22Rv1 (cell line): Measurements from ENCODE around the gene ATXN1.

ENCODE experiments used
- H3K27ac ChIP-seq: fragments of 450-650 bp; 2 replicates; pipeline ENCODE4 v1.5.1; 2017
- ZFX ChIP-seq: fragments of 450-650 bp; IDR thresholded peaks from 2 replicates; pipeline ENCODE4 v1.6.1; 2017; ENCODE audit warnings: antibody characterized with exemption, borderline replicate concordance
- TF ChIP-seq, protein P1 (sequence below): fragments of 450-650 bp; IDR thresholded peaks from 2 replicates; pipeline ENCODE4 v1.5.1; 2017; ENCODE audit warnings: mild to moderate bottlenecking

The ATXN1 gene

DNA sequence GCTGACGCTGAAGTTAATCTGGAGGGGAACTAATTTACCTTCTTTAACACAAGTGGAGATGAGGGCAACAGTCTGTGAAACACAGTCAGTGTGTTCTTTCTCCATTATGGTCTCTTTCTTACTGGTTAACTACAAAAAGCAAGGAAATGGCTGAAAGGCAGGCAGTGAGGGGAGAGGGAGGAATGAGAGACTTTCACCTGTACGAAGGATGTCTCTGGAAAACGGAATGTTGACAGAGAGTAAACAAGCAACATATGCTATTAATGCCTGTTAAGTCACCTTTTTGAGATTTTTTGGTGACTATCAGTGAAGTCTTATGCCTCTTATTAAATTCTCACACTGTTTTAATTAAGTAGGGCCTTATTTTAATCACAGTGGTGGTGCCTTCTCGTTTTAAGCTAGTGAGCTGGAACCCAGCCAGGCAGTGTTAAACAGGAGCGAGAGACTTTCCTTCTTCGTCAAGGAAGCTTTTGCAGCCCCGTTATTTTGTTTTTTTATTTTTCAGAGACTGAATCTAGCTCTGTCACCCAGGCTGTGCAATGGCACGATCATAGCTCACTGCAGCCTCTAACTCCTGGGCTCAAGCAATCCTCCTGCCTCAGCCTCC is 165.6 kb downstream of the ATXN1 start:
- TF ChIP-seq, protein P1, sequence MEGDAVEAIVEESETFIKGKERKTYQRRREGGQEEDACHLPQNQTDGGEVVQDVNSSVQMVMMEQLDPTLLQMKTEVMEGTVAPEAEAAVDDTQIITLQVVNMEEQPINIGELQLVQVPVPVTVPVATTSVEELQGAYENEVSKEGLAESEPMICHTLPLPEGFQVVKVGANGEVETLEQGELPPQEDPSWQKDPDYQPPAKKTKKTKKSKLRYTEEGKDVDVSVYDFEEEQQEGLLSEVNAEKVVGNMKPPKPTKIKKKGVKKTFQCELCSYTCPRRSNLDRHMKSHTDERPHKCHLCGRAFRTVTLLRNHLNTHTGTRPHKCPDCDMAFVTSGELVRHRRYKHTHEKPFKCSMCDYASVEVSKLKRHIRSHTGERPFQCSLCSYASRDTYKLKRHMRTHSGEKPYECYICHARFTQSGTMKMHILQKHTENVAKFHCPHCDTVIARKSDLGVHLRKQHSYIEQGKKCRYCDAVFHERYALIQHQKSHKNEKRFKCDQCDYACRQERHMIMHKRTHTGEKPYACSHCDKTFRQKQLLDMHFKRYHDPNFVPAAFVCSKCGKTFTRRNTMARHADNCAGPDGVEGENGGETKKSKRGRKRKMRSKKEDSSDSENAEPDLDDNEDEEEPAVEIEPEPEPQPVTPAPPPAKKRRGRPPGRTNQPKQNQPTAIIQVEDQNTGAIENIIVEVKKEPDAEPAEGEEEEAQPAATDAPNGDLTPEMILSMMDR: no peak
- TF ChIP-seq ZFX: no peak
- no peak overlapping the region for H3K27ac ChIP-seq

DNA sequence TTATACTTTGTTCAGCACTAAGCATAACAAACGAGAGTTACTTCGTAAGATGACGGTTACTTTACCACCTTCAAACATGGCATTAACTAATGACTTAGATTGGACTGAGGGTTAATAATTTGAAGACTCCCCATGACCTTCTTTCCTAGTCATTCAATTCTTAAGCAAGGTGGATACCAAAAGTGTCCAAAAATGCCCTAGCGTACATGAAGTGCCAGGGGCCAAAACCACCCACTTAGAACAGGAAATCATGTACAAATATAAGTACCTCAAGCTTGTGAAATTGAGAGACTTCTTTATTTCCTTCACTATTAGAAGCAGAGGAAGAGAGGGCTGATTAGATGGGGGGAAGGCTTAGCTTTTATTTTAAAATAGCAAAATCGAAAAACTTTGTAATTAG is 166.4 kb downstream of the ATXN1 start:
- no peak overlapping the region for H3K27ac ChIP-seq
- TF ChIP-seq, protein P1: no peak
- no peak for TF ChIP-seq ZFX

DNA sequence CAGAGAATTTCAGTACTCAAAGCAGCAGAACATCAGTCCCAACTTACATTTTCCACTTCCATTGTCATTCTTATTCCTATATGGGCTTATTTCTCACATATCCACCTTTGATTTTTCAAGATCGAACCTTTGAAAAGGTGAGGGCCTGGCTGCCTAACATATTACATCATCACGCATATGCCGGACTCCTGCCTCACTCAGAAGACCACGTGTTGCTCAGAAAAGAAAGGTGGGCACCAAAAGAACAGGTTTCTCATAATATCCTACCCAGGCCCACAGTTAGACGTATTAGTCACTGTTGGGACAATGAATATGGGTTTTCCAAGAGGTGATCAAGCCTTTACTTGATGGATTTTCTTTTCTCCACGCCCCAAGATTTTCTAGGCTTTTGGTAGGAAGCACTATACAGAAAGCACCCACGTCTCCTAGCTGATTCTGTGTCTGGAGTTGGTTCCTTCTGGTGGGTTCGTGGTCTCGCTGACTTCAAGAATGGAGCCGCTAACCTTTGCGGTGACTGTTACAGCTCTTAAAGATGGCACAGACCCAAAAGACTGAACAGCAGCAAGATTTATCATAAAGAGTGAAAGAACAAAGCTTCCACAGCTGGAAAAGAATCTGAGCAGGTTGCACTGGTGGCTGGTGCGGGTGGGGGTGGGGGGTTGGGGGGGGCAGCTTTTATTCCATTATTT is 168.9 kb downstream of the ATXN1 start:
- TF ChIP-seq ZFX: no peak
- TF ChIP-seq, protein P1: no peak

DNA sequence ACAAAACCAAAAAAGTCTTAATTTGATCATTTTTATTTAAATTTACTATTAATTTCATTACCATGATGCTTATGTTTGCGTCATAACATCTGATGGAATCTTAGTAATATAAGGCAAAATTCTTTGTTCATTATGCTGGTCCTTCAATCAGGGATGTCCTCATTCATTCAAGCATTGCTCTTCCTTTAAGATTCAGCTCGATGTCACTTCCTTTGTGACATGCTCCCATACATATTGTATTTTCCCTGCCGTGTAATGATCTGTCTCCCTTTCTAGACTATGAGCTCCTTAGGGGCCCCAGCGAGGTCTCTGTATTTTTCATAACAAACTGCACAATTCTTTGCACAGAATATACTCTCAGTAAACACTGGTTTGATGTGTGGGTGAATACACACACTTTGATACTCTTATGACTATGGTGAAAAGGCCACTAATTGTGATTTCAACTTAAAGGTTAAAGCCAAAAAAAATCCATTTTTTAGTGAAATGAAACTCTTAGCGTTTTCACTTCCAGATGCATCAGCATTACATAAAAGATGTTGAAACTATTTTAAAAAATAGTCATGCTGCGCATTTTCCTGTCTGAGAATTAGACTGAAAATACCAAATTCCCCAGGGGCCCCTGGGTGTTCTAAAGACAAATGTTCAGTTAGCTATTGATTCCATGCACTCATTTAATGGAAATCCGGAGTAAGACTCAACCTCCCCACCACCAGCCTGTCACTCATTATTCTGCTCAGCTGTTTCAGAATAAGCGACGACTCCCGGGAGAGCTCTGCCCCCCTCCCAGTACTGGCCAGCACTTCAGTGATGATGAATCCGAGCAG is 169.7 kb downstream of the ATXN1 start:
- H3K27ac ChIP-seq: no peak overlapping the region
- TF ChIP-seq, protein P1: no peak
- no peak for TF ChIP-seq ZFX

More for the DNA sequence above, 168.9 kb downstream of the ATXN1 start:
- no peak overlapping the region for H3K27ac ChIP-seq

DNA sequence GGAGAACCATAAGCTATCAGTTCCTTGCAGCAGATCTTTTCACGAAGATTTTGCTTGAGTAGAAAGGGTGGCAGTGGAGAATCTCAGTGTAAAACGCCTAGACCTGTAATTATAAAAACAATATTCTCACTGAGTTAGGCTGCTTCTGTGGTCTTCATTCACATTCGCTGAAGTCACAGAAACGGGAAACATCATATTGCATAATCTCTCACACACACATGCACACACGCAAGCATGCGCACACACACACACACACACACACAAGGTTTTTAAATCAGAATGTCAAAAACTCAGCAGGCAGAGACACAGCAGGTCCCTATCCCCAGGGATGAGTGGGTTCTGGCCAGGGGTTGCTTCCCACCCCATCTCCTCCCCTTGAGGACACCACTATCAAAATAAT is 175.5 kb downstream of the ATXN1 start:
- TF ChIP-seq, protein P1: no peak
- no peak for TF ChIP-seq ZFX
- peak overlapping the region; percentile 12; the same call in 1 of the 2 replicates for H3K27ac ChIP-seq

DNA sequence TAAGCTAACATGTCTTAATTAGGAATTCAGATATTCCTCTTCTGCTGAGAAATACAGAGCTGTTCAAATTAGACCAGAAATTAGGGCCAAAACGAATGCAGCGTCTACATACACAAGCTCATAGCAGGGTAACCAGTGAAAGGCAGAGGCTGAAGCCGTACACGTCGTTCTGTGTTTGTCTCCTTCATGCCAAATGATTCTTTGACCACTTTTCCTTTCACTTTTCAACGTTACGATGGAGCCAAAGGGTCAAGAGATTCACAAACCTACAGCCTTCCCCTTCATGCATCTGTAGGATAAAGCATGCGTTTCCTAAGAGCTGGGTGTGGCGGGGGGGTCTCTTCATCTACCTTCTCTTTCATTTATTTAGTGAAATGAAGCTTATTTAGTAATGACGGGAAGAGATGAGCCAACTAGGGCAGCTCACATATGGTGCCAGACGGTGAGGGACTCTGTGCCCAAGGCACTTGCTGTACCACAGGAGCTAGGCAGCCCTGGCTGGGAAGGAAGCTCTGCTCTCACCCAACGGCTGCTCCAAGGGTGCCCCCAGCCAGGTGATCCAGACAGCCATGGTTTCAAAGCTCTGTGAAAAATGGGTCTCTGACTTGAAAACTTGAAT is 178.0 kb downstream of the ATXN1 start:
- TF ChIP-seq, protein P1: no peak
- TF ChIP-seq ZFX: no peak
- no peak overlapping the region for H3K27ac ChIP-seq
